ENCODE data around the gene MAGI1.

DNA sequence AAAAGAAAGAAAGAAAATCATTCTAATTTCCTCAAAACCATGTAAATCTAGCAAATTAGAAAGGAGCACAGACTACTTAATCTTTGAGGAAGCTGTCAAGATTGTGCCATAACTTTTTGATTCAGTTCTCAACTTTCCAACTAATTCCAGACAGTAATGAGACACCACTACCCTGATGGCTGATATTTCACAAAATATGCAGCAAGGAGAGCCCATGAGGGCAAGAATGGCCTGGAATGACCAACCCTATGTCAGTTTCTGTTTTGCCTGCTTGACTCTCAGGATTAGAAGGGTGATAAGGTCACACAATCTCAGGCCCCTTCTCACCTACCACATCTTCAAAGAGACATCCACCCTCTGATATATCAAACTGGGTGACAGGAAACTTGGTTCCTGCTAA is 134.7 kb downstream of the MAGI1 start:
- TF ChIP-seq, protein P1, sequence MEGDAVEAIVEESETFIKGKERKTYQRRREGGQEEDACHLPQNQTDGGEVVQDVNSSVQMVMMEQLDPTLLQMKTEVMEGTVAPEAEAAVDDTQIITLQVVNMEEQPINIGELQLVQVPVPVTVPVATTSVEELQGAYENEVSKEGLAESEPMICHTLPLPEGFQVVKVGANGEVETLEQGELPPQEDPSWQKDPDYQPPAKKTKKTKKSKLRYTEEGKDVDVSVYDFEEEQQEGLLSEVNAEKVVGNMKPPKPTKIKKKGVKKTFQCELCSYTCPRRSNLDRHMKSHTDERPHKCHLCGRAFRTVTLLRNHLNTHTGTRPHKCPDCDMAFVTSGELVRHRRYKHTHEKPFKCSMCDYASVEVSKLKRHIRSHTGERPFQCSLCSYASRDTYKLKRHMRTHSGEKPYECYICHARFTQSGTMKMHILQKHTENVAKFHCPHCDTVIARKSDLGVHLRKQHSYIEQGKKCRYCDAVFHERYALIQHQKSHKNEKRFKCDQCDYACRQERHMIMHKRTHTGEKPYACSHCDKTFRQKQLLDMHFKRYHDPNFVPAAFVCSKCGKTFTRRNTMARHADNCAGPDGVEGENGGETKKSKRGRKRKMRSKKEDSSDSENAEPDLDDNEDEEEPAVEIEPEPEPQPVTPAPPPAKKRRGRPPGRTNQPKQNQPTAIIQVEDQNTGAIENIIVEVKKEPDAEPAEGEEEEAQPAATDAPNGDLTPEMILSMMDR (IDR thresholded peaks at IDR 0.05): no peak
- TF ChIP-seq POLR2A (IDR thresholded peaks at IDR 0.05): no peak

Data from uterus (tissue), 2 donors.